Stimulated activated CD4-positive, alpha-beta T cell treated with anti-CD3 and anti-CD28 coated beads, Interleukin-2, amount 100 ng/mL, for 4 hours (primary cell): ENCODE measurements around the gene FAM20C.
A peak's percentile ranks its signal among the peaks of the same experiment; 100 is the strongest.

Source experiments
- DNase-seq: peaks from one replicate; pipeline ENCODE4 v3.0.0-alpha.2; 2020; ENCODE audit warnings: low read depth

FAM20C gene

DNA sequence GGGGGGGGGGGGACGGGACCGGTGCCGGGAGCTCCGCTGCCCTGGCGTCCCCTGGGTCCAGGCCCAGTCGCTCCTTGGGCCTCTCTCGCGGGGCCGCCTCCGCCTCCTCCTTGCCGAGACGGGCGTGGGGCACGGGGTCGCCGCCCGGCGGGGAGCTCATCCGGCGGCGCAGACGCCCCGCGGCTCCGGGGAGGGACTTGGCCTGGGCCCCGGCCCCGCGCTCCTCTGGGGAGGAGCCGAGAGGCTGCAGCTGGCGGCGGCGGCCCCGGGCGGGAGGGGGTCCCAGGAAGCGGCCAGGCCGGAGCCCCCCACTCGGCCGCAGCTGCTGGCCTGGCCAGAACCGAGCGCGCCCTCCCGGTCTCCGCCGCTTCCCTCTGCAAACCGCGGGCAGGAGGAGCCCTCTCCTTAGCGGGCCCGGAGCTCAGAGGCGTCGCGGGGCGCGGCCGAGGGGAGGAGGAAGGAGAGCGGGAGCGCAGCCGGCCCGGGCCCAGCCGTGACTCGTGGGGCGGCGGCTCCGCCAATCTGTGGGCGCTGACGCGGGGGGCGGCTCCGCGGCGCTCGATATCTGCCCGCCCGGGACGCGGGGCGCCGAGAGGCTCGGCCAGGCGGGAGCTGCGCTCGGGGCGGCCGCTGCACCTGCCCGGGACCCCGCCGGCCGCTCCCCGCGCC is at the start of gene FAM20C:
FAM20C (plus strand) TSS at position 591 of the 669 bp plus-strand sequence. CDS start 629 bp downstream, outside the sequence.
- DNase-seq: peak; percentile 13

GRCh38 chr7:143145-143751 is 49.1 kb upstream of the FAM20C start:
- DNase-seq: no peak

DNA sequence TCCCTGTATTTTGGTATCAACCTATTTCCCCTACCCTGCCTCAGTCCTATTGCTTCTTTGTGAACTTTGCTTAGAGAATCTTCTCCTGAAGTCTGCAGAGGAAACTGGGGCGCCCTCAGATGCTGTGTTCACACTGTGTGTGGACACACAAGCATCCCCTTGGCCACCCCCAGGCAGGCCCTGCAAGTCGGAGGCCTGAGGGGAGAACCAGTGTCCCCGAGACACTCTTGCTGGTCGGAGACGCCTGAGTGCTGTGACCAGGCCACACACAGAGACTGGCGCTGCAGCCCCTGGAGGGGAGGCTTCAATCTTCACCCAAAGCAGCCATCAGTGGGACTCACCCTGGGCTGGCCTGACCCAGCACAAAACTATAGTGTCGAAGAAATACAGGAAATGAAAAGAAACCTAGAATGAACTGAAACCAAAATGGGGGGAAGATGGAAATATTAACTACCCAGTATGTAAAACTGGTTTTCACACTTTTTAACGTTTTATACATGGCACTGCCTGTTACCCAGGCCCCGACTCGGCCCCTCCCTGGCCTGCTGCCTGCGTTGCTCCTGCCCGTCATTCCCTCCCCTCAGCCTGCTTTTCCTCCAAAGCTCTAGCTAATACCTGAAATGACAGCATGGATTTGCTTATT is 48.4 kb upstream of the FAM20C start:
- DNase-seq: no peak

DNA sequence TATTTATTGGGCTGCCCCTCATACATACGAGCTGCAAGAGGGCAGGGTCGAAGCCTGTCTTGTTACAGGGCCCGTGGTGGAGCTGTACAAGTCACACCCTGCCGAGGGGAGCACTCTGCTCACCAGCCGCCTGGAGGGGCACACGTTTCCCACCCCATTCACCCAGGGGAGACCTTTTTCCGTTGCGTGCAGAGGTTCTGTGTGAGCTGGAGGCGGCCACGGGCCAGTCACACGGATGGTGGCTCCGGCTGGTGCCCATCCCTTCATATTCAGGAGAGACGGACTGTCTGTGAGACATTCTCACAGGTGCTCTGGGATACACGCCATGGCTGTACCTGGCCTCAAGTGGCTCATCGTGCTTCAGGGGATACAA is 47.9 kb upstream of the FAM20C start:
- DNase-seq: no peak

GRCh38 chr7:145863-146262 is 46.5 kb upstream of the FAM20C start:
- no peak for DNase-seq

- no peak for DNase-seq
Observed at GRCh38 chr7:148543-148931, 43.8 kb upstream of the FAM20C start.

- DNase-seq: peak; percentile 97
Observed at GRCh38 chr7:148932-149790, 43.2 kb upstream of the FAM20C start.

DNA sequence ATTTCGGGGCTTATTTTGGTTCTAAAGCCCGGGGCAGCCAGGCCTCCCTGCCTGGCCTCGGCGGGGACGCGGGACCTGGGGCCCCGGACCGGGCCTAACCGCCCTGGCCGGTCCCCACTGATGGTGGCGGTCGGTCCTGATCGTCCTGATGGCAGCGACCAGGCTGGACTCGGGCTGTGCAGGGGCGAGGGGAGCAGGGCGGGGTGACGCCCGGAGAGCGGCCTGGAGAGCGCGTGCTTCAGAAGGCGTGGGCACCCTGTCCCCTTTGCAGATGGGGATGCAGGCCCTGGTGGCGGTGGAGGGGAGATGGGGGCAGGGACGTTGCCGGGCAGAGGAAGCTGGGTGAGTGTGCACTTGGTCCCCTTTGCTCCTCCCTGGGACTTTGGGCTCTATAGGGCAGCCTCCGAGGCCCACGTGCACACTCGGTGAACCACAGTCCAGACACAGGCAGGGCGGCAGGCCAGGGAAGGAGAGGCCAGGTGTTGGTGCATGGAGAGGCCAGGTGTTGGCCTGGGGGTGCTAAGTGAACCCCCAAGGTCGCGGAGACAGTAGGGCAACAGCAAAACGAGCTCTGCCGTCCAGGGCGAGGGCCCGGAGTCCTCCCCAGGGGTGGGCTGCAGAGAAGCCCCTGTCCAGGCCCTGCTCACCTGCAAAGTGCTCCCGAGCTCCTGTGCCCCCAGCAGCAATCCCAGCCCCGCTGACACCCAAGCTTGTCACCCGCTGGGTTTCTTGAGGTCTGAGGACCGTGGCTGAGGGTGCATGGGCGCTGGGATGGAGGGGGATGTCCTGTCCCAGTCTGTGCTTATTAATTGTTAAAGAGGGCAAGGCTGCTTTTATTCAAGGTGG is 42.4 kb upstream of the FAM20C start:
- DNase-seq: peak; percentile 22

GRCh38 chr7:150811-151221 is 41.6 kb upstream of the FAM20C start:
- no peak for DNase-seq

DNA sequence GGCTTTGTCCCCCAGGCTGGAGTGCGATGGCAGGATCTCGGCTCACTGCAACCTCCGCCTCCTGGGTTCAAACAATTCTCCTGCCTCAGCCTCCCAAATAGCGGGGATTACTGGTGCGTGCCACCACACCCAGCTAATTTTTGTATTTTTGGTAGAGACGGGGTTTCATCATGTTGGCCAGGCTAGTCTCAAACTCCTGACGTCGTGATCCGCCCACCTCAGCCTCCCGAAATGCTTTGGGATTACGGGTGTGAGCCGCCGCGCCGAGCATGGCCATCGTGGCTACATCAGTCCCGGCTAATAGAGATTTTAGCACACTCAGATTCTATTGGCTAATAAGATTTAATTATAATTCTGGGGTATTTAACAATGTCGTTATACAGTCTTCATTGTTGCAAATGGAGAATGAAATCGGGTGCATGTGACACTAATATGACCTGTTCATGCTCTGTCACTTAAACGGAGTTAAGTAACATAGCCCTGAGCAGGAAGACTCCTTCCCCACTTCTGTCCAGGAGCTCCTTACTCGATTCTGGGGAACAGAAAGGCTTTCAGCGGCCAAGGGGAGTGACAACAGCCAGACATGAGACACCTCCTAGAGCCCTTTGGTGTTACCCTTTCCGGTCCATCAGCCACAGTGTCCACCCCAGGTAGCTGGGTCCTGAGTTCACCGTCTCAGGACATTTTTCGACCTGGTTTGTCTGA is 40.9 kb upstream of the FAM20C start:
- DNase-seq: no peak

DNA sequence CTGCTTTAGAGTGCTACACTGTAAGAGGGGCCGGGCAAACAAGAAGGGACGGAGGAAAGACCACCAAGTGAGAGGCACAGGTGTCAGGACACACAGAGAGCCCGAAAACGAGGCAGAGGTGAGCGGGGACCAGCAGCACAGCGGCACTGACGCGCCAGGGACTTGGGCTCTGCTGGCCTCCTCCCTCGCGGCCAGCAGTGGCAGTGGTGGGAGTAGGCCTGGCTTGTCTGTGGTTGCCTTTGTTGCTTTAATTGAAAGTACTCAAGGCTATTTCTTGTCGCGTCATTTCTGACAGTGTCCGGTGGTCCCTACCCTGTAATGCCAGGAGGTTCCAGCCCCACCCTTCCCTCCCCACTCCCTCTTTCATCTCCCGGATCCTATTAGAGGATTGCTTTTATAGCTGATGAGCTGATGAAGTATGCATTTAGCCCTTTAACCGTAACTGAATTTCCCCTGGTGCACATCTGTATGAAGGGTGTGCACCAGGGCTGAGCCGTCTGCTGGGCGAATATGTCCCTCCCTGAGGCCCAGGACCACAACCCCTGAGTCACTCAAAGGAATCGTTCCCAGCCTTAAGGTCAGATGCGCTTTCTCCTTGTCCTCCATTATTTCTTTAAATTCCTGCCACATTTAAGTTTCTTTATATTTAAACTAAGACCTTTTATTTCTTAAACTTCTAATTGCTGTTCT is 39.5 kb upstream of the FAM20C start:
- no peak for DNase-seq

DNA sequence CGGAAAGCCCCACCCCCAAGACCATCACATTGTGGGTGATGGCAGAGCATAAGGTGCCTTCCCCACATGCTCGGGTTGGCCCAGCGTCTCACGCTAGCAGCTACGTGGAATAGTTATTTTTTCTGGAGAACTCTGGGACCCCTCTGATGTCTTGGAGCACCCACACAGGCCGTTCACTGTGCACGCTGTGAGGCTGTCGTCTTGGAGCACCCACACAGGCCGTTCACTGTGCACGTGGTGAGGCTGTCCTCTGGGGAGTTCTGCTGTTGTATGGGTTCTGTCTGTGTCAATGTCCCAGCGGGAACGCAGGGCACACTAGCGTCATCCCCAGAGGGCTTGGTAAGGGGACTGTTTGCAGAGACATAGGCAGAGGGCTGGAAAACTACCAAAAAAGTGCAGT is 38.8 kb upstream of the FAM20C start:
- no peak for DNase-seq

DNA sequence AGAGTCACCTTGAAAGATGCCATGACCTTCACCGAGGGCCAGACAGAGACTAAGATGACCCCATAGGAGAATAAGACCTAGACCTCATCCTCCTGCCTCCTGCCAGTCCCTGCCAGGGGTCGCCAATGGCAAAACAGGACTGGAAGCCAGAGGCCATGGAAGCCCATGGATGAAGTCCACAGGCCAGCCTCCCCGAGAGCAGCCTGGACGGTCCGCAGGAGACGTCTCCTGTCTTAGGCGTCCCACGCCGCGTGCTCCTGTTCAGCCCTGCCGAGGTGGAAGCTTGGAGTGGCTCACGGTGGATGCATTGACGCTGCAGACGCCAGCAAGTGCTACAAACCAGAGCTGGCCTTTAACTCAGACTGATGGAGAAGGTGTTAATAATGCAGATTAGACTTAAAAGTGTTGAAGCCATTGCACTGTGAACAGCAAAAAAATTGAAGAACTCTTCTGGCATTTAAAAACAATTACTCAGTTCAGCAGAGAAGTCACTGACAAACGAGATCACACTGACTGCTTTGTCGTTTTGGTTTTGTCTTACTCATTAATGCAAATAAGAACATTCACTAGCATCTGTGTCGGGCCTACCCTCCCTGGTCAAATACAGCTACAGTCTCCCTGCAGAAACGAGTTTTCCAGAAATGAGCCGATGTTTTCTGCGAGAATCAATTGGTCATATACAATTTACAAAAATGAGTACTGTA is 38.1 kb upstream of the FAM20C start:
- DNase-seq: no peak

- no peak for DNase-seq
Observed at GRCh38 chr7:155469-155900, 36.9 kb upstream of the FAM20C start.

DNA sequence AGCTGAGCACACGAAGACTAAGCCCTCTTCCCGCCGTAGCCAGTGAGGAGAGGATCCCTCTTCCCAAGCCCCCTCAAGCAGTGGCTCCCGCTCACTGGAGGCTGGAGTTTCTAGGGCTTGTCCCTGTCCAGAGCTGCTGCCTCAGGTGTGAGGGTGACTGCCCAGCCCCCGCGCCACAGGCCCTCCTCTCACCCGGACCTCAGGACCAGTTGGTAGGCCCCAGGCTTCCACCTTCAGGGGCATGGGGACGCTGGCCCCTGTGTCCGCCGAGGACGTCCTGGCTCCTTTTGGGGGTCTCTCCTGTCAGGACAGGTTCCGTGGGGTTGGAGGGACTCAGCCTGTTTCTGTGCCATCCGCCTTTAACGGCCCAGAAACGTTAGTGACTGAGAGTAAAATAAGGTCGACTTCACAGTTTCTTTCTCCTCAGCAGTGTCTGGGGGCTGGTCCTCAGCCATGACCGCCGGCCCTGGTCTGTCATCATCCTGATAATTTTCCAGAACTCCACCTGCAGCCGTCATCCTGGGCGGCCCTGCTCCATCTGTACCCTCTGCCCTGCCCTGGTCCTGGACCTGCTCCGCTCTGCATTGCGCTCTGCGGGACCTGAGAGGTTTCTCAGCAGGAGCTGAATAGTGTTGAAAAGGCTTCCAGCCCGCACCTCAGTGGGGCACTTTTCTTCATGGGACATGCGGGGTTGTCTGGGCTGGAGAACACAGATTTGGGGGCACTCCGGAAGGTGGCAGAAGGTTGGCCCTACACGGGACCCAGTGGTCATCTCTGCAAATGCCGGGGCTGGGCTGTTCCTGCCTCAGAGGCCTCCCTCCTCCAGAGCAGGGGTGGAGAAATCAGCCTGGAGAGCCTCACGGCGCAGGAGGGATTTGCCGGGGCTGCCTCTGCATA is 36.0 kb upstream of the FAM20C start:
- DNase-seq: no peak

- DNase-seq: no peak
Observed at GRCh38 chr7:157008-157310, 35.4 kb upstream of the FAM20C start.

- no peak for DNase-seq
Observed at GRCh38 chr7:157771-158625, 34.4 kb upstream of the FAM20C start.

- no peak for DNase-seq
Observed at GRCh38 chr7:158771-159170, 33.6 kb upstream of the FAM20C start.
